SIG-M5 treated with dmso at 0.1 percent for 504 hours (cell line): ENCODE results near the gene BICRAL.

Experiments
- DNase-seq: peaks from one replicate; lab custom pipeline; 2025; ENCODE audit not compliant: unreplicated experiment; lab: John Stamatoyannopoulos, UW

Gene BICRAL

DNA sequence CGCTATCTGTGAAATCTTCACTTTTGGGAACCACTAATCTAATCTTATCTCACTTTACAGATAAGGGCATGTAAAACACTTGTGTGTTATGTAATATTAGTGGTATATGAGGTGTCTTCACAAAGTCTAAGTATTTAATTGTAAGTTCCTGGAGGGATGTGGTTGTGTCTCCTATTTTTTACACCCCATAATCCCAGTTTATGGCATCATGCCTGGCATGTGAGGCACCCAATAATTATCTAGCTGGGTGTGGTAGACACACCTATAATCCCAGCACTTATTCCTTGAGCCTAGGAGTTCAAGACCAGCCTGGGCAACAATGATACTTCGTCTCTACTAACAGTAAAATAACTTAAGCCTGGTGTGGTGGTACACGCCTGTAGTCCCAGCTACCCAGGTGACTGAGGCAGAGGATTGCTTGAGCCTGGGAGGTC, 19.4 kb upstream of the BICRAL start:
- DNase-seq = no peak

DNA sequence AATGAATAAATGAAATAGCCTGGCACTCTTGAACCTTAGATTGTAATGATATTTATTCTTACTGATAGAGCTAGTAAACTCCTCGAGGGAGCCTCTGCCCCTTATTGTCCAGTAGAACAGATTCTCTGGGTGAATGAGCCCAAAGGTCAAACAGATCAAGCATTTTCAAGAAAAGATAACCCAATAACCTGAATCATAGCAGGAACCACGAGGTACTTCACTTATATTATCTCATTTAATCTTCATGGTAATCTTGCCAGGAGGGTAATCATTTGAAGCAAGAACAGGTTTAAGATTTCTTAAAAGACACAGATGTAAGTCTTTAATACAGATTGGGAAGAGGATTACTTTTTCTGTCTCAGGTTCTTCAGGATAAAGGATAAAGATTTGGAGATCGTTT, 18.9 kb upstream of the BICRAL start:
- DNase-seq = no peak

DNA sequence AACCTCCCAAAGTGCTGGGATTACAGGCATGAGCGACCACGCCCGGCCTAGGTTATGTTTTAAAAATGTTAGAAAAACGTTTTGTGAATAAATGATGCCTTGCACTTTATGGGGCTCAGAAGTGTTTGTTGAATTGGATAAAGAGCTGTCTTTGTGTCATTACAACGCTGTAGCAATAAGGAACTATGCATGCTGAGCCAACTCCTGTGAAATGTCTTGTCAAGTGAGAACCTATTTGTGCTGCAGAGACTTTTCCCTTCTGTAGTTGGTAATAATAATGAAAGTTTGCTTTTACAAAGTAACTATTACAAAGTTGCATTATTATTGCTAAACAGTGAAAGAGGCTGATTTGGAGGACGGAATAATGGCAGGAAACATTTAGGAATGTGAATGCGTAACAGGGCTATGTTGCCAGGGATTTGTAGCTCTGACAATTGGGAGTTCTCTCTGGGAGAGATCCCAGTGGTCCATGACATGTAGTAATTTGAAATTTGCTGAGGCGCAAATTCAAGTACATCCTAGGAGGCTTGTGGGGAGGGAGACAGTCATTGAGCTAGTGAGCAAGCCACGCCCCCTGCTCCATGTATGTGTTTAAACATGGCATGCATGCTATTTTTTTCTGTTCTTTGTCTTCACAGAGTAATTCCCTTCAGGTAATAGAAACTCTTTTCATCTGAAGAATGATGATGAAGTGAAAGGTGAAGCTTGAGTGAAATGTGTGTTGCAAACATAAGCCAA, 16.8 kb upstream of the BICRAL start:
- no peak for DNase-seq

DNA sequence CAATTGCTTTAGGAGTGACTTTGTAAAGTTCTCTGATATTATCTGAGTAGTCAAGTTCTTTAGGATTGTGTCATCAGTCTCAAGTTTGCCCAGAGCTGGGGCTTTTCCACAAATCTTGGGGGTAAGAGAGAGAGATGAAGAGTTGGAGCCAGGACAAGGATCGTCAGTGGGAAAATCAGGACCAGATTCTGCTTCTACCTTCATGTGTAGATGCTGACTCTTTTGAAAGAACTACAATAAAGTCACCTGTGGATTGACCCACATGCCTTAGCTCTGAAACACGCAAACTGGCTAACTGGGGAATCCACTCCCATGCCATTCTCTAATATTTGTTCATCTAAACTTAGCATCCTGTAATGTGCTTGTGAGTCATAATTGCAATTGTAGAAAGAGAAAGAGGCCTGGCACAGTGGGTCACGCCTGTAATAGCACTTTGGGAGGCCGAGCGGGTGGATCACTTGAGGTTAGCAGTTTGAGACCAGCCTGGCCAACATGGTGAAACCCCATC, 15.6 kb upstream of the BICRAL start:
- DNase-seq = no peak

DNA sequence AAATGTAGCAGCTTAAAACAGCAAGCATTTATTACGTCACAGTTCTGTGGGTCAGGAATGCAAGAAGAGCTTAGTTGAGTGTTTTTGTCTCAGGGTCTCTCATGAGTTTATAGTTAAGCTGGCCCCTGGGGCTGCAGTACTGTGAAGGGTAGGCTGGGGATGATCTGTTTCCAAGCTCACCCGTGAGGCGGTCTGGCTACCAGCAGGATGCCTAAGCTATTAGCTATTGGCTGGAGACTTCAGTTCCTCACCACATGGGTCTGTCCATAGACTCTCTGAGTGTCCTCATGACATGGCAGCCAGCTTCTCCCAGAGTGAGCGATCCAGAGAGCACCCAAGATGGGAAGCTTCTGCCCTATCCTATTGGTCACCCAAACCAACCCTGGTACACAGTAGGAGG, 12.8 kb upstream of the BICRAL start:
- DNase-seq = no peak

DNA sequence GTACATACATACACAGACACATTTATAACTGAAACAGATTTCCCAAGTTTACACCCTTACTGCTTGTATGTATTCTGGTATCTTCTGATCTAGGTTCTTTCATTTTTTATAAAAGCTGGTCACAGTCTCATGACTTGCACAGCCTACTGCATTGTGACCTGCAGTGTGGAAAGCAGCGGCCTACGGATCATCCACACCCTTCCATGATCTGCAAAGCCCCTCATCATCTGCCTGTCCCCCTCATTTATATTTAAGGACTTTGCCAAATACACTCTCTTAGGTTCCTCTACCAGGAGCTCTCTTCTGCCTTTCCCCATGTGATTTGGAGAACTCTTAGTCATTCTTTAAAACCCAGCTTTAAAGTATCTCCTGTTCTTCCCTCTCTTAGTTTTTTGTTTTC, 12.0 kb upstream of the BICRAL start:
- DNase-seq = no peak

DNA sequence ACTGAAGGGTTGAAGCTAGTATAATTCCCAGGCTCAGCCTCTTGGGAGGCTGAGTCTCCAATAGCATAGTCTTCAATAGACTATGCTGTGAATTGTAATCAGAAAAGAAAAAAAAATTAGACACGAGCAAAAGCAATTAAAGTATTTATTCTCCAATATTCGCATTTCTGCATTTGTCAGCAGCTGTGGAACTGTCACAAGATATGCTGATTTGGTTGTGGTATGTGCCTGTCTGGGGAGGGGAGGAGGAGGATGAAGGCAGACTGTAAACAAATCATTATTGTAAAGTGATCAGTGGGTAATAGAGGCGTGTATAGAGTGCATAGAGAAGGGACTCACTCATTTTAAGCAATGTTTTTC, 10.1 kb upstream of the BICRAL start:
- no peak for DNase-seq

DNA sequence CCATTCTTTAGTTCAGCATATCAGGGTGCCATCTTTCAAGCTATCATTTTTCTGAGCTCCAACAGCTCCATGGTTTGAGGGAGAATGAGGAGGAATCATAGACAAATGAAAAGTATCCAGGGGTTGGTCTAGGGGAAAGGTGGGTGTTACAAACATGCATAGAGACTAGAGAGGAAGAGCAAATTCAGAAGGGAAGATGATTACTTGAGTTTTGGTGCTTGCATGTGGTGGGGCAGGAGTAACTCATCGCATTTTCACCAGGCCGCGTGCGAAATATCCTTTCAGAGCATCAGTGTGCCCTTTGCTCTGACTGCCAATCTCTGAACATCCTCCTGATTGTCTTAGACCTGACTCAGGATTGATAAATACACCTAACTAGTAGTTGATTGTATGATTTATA, 7.7 kb upstream of the BICRAL start:
- no peak for DNase-seq

DNA sequence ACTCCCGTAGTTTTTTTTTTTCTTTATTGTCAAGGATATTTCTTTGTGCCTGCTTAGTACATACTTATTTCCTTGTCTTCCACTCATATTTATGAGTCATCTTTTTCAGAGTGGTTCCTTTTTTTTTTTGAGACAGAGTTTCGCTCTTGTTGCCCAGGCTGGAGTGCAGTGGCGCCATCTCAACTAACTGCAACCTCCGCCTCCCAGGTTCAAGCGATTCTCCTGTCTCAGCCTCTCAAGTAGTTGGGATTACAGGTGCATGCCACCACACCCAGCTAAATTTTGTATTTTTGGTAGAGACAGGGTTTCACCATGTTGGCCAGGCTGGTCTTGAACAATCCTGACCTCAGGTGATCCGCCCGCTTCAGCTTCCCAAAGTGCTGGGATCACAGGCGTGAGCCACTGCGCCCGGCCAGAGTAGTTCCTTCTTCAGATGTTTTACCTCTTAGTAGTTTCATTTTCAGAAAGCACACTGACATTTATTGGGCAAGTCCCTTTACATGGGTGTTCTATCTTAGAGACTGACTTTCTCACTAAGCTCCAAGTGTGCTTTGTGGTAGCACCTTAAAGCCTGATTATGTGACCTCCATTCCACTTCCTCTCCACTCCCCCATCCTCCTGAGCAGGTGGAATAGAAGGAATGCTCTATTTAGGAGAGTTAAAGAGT, 6.9 kb upstream of the BICRAL start:
- peak; percentile 77 for DNase-seq

DNA sequence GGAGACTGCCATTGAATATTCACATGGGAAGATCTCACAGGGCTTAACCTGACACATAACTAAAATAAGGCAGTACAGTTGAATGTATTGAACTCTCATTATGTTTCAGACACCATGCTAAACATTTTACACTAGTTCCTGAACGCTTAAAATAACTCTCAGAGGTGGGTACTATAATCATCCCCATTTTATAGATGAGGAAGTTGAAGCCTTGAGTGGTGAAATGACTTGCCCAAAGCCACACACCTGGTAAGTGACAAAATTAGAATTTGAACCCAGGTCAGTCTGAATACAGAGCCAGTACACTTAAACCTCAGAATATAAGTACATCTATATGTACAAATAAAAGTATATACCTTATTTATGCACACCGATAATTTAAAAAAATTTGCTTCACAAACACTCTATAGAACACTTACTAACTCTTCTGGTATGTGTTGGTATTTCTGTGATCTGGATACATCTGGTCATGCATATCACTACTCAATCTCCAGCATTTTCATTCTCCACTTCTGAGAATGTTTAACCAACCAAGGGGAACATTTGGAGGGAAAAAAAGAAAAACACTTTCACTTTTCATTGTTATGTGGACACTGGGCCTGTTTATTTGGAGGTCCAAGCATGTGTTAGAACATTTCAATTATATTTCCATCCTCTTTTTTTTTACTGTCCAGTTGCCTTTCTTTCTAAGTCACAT, 4.6 kb upstream of the BICRAL start:
- peak; percentile 13 for DNase-seq

DNA sequence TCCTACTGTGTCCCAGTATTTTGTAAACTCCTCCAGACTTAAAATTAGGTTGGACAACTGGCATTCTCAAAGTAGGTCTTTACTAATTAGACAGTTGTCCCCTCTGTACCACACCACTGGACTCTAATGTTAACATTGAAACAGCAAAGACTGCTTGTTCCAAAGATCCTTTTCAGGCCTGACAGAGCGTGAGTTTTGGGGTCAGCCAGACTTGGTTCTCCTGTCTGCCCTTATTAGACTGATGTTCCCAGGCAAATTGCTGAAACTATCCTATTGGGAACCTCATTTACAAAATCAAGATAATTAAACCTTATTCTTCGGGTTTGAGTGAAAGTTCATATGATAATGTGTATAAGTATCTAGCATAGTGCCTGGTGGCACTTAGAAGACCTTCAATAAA, 3.7 kb upstream of the BICRAL start:
- DNase-seq = no peak

DNA sequence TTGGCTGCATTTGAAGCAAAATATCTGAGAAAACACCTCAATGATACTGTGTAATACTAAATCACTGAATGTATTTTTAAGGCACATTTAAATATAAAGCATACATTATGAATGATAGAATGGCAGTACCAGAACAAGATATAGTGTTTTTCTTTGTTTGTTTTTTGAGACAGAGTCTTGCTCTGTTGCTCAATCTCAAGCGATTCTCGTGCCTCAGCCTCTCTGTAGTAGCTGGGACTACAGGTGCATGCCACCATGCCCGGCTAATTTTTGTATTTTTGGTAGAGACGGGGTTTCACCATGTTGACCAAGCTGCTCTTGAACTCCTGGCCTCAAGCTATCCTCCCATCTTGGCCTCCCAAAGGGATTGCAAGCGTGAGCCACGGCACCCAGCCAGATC, 2.3 kb upstream of the BICRAL start:
- no peak for DNase-seq

DNA sequence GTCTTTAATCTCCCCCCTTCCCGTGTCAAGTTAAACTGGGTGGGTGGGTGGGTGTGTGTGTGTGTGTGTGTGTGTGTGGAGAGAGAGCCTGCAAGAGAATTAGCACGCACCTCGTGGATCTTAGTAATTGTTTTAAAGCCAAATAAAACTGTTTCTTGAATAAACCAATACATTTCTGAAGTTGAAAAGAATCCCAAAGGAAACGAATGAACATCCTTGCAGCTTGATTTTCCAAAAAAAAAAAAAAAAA, 381 bp upstream of the BICRAL start:
- no peak for DNase-seq

DNA sequence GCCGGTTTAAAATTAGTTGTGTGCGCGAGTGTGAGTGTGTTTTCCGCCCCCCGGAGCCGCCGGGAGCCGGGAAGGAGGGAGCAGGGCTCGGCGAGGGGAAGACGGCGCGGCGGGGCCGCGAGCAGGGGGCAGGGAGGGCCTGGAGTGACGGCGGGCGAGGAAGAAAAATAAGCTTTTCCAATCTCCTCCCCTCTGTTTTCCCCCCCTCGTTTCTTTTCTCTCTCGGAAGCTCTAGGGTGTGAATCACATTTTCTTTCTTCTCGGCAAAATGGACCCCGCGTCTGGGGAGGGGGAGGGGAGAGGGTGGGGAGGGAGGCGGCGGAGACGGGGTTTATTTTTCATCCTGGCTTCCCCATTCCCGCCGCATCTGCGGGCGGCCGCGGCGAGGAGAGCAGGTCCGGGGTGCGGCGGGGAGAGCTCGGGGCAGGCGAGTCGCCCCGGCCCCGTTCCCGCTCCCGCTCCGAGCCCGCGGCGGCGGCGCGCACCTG, 881 bp downstream of the BICRAL start:
- peak; percentile 89 for DNase-seq

DNA sequence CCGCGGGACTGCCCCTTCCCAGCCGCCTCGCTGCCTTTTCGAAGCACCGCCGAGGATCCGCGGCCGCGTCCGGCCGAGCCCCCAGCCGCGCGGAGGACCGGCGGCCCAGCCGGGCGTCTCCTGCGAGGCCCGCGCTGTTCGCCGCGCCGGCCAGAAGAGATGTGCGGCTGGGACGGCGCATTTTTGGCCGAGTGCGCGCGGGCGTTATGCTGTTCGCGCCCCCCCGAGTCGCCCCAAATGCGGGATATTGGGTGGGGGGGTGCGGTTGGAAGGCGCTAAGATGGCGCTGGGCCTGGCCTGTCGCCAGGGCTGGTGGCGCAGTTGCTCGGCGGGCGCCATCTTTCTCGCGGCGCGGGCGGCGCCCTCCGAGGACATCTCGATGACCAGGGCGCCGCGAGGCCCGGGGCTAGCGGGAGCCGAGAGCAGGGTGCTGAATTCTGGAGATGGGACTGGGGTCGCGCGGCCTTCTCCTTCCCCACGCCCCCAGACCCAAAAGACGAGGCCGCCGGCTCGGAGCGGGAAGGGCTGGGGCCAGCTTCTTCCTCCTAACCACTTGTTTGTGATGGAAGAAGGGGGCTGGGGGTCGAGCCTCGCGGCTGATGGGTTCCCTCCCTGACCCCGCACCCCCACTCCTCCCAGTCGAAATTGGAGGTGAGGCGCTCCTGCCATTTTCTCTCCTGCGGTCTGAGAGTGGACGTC, 1.5 kb downstream of the BICRAL start:
- peak; percentile 35 for DNase-seq

DNA sequence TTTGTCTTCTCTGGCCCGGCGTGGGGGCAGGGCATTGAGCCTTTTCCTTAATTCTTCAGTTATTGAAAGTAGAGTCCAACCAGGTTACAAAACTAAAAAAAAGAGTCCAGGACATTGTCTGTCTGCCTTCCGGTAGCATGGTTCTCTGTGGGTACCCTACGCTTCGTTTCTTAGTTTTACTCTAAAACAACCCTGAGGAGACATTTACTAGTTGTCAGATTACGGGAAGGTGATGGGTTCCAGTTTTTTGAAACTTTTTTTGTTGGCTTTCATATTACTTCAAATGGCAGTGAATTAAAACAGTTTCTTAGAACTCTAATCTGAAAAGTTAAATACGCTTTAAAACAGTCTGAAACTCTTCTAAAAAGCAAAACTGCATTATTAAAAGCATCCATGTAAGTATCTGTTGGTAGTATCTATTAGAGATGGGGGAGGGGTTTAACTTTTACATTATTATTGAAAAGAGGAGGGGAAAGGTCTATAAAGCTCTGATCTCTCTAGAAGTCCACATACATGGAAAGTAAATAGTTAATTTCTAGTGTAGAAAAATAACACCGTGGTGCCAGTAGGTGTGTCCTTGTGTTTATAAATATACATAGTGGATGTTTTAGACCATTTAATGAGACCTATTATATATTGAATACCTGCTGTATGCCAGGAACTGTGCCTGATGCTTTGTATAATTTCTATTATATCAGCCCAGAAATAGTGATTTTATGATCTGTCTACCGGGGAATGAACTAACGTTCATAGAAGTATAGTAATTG, 2.2 kb downstream of the BICRAL start:
- no peak for DNase-seq

DNA sequence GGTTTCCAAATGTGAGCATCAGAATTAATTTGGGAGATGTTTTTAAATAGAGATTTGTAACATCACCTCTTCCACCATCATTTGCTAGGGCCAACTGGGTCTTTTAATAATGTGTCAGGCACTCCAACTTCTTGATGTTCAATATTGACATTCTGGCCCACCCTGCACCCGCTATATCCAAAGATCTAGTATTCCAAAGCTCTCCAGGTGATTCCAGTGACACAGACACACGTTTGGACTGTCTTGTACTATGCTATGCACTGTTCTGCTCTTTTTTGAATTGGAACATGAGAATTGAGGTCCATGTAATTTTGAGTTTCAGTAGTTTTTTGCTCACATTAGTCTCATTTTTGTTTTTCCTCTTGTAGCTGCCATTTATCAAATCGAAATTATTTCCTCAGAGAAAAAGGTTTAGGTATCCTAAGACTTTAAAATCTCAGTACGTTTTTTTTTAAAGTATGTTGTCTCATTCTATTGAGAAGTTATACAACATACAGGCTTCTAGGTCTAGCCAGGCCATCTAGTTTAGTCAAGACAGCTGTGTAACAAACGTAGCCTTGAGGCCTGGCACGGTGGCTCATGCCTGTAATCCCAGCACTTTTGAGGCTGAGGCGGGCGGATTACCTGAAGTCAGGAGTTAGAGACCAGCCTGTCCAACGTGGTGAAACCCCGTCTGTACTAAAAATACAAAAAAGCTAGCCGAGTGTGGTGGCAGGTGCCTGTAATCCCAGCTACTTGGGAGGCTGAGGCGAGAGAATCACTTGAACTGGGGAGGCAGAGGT, 3.1 kb downstream of the BICRAL start:
- no peak for DNase-seq

DNA sequence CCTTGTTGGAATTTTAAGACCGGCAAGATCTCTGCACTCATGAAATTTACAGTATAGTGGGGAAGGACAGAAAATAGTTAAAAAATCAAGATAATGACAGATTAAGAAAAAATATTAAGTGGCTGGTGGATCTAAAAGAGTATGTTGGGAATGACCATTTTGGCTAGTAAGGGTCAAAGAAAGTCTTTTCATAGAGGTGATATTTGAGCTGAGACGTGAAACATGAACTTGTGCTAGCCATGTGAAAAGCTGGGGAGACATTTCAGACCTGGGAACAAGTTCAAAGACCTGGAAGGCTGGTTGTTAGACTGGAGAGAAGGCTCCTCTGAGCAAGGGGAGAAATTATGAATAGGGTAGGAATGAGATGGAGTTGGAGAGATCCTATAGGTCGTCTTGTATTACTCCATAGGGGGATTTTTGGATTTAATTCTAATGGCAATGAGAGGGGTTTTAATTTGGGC, 4.7 kb downstream of the BICRAL start:
- DNase-seq = no peak

DNA sequence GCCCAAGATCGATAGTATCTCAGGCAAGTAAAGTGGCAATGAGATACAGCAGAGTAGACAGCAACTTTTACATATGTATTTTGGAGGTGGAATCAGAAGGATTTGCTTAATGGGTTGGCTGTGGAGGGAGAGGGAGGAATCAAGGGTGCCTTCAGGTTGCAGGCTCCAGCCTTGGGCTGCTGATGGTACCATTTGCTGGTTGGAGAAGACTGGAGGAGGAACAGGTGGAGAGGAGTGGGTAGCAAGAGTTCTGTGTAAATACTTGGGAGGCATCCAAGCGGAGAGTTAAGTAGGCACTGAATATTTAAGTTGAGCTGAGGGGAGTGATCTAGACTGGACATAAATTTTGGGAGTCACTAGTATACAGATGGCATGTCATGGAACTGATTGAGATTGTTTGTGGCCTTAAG, 5.2 kb downstream of the BICRAL start:
- no peak for DNase-seq

DNA sequence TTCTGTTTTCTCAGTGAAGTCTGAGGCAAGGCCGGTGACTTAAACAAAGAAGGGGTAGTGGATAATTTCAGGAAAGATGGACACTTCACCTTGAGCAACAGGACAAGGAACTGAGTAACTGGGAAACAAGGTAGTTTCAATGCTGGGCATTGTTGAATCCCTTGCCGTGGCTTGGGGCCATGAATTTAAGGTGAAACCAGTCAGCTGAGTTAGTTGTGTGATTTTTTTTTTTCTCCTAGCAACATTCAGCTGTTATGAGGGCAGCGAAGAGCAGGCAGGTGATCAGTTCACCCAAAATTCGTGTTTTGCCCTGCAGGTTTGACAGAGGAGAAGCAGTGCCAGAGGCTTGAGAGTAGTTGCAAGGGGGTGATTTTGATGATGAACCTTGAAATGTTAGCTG, 6.8 kb downstream of the BICRAL start:
- no peak for DNase-seq
